Mesendoderm (in vitro differentiated cells): Measurements from ENCODE around the gene SLC23A2.

Experiments used
- DNase-seq: peaks from one replicate; pipeline ENCODE4 v3.0.0; 2013
- H2AK5ac ChIP-seq: 2 replicates; pipeline ENCODE4 v1.6.1; 2013; ENCODE audit warnings: low read length, inconsistent platforms
- H2BK120ac ChIP-seq: 2 replicates; pipeline ENCODE4 v1.6.1; 2013; ENCODE audit warnings: low read depth, mild to moderate bottlenecking, low read length, moderate library complexity, mixed read lengths
- H2BK15ac ChIP-seq: replicated peaks from 2 replicates; pipeline ENCODE4 v1.6.1; 2013; ENCODE audit warnings: low read depth, mild to moderate bottlenecking, moderate library complexity
- H2BK5ac ChIP-seq: 2 replicates; pipeline ENCODE4 v1.6.1; 2013; ENCODE audit warnings: low read length, inconsistent platforms
- H3K18ac ChIP-seq: 2 replicates; pipeline ENCODE4 v1.6.1; 2013; ENCODE audit warnings: mild to moderate bottlenecking, low read length, mixed read lengths
- H3K23ac ChIP-seq: one replicate; pipeline ENCODE4 v1.6.1; 2013; ENCODE audit warnings: low read length
- H3K27ac ChIP-seq: 2 replicates; pipeline ENCODE4 v1.5.1; 2013; ENCODE audit warnings: low read depth, mild to moderate bottlenecking, inconsistent platforms, low read length, moderate library complexity
- H3K27me3 ChIP-seq: 2 replicates; pipeline ENCODE4 v1.6.1; 2013; ENCODE audit warnings: low read length, control low read depth, mild to moderate bottlenecking, inconsistent platforms; ENCODE audit not compliant: insufficient read depth, poor library complexity
- H3K36me3 ChIP-seq: 2 replicates; pipeline ENCODE4 v1.6.1; 2013; ENCODE audit warnings: low read length, inconsistent platforms; ENCODE audit not compliant: control insufficient read depth, insufficient read depth
- H3K4ac ChIP-seq: one replicate; pipeline ENCODE4 v1.6.1; 2013; ENCODE audit warnings: low read depth, mild to moderate bottlenecking, low read length, moderate library complexity
- H3K4me1 ChIP-seq: 2 replicates; pipeline ENCODE4 v1.6.1; 2013; ENCODE audit warnings: low read depth, low read length, inconsistent platforms; ENCODE audit not compliant: control insufficient read depth
- H3K4me2 ChIP-seq: 2 replicates; pipeline ENCODE4 v1.6.1; 2013; ENCODE audit warnings: low read length
- H3K4me3 ChIP-seq: 2 replicates; pipeline ENCODE4 v1.5.1; 2013; ENCODE audit warnings: mild to moderate bottlenecking, low read length
- H3K56ac ChIP-seq: one replicate; pipeline ENCODE4 v1.6.1; 2013; ENCODE audit warnings: low read length
- H3K79me1 ChIP-seq: 2 replicates; pipeline ENCODE4 v1.6.1; 2013; ENCODE audit warnings: low read length, inconsistent platforms
- H3K79me2 ChIP-seq: 2 replicates; pipeline ENCODE4 v1.6.1; 2013; ENCODE audit warnings: mild to moderate bottlenecking, low read length; ENCODE audit not compliant: control insufficient read depth, insufficient read depth
- H3K9ac ChIP-seq: 2 replicates; pipeline ENCODE4 v1.6.1; 2013; ENCODE audit warnings: low read length, inconsistent platforms
- H4K5ac ChIP-seq: one replicate; pipeline ENCODE4 v1.6.1; 2013; ENCODE audit warnings: low read length
- H4K8ac ChIP-seq: one replicate; pipeline ENCODE4 v1.6.1; 2013; ENCODE audit warnings: low read depth, mild to moderate bottlenecking, control low read depth, low read length, moderate library complexity
- WGBS: extraction: QIAGEN DNeasy Blood & Tissue Kit; methylation state at CpG from one replicate; pipeline ENCODE4 v1.1.7; 2013; ENCODE audit warnings: low lambda C conversion rate, missing lambda C conversion rate; ENCODE audit not compliant: insufficient coverage; ENCODE audit errors: extremely low coverage; 5-methylcytosine and 5-hydroxymethylcytosine counted together

Gene SLC23A2

GRCh38 chr20:4936392-4936850, 64.9 kb downstream of the SLC23A2 start:
- H3K4me2 ChIP-seq, result no peak overlapping the region
- DNase-seq, result no peak
- no peak overlapping the region for H3K9ac ChIP-seq
- no peak overlapping the region for H3K4ac ChIP-seq
- H3K79me1 ChIP-seq, result no peaks in the 10 kb centered on the region
- H3K79me2 ChIP-seq, result no peaks in the 10 kb centered on the region
- H4K5ac ChIP-seq, result no peak overlapping the region
- H3K4me3 ChIP-seq, result no peak overlapping the region
- H3K4me1 ChIP-seq, result no peaks in the 10 kb centered on the region
- H3K27me3 ChIP-seq, result no peaks in the 10 kb centered on the region
- H3K18ac ChIP-seq, result no peak overlapping the region
- H2AK5ac ChIP-seq, result no peak overlapping the region
- no CpG with 5 or more reads among the region's 6 CpGs for WGBS
- no peak overlapping the region for H3K56ac ChIP-seq
- H3K27ac ChIP-seq, result no peak overlapping the region
- no peaks in the 10 kb centered on the region for H3K36me3 ChIP-seq
- no peak overlapping the region for H2BK5ac ChIP-seq
- H4K8ac ChIP-seq, result no peak overlapping the region
- no peak overlapping the region for H2BK15ac ChIP-seq
- no peak overlapping the region for H3K23ac ChIP-seq
- H2BK120ac ChIP-seq, result no peak overlapping the region

DNA sequence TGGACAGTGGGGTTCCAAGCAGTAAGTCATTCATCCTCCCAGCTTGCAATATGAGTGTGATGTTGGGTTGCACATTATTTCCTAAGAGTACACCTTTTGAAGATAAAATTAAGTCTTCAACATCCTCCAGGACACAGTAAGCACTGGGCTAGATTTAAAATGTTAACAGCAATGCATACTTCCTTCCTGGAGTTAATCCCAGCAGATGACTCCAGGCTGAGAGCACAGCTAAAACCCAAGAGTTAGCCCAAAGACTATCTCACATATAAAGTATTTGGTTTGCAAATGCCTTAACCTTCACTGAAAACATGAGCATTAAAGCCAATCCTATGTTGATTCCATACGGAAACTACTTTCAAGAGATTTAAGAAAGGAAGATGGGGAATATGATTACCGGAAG, 69.2 kb downstream of the SLC23A2 start:
- H2BK5ac ChIP-seq, result no peak overlapping the region
- H2BK120ac ChIP-seq, result no peak overlapping the region
- no peaks in the 10 kb centered on the region for H3K79me1 ChIP-seq
- no peak overlapping the region for H4K8ac ChIP-seq
- H2AK5ac ChIP-seq, result no peak overlapping the region
- no peak for DNase-seq
- H3K27me3 ChIP-seq, result no peaks in the 10 kb centered on the region
- no peak overlapping the region for H3K56ac ChIP-seq
- no peak overlapping the region for H3K18ac ChIP-seq
- H4K5ac ChIP-seq, result no peak overlapping the region
- H3K36me3 ChIP-seq, result no peaks in the 10 kb centered on the region
- no peak overlapping the region for H3K4me3 ChIP-seq
- H3K4me1 ChIP-seq, result no peaks in the 10 kb centered on the region
- H3K4ac ChIP-seq, result no peak overlapping the region
- H3K23ac ChIP-seq, result no peak overlapping the region
- H3K9ac ChIP-seq, result no peak overlapping the region
- WGBS, result no CpG with 5 or more reads among the region's 2 CpGs
- H3K27ac ChIP-seq, result no peak overlapping the region
- H3K4me2 ChIP-seq, result no peak overlapping the region
- H2BK15ac ChIP-seq, result no peak overlapping the region
- H3K79me2 ChIP-seq, result no peaks in the 10 kb centered on the region

DNA sequence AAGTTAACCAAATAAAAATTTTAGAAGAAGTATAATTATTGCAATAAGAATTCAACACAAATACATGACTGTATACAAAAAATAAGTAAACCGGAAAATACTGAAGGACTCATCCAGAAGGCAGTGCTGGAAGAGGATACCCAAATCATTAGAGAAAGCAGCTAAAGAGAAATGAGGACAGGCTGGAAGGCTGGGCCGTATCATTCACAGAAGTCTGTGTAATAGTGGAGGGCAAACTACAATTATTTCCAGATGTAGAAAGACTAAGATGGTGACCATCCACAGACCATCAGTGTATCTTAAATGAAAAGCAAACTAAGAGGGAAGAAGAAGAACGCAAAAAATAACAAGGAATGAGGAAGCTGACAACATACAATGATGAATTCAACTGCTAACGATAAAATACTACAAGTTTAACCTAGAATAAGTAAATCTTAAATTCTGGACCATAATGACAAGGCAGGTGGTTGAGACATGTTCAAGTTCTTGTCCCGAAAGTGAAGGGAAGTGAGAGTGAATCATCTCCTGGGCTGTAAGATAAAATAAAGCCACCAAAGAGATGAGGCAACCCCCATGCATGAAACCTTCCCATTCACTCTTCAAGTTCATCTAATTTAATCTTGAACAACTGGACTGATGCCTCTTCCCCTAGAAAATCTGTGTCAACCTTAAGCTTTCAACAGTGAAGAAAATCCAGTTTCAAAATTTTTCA, 71.5 kb downstream of the SLC23A2 start:
- H3K79me1 ChIP-seq, result no peaks in the 10 kb centered on the region
- no peaks in the 10 kb centered on the region for H3K79me2 ChIP-seq
- H3K36me3 ChIP-seq, result no peaks in the 10 kb centered on the region
- H3K23ac ChIP-seq, result no peak overlapping the region
- H2BK5ac ChIP-seq, result no peak overlapping the region
- H3K4me3 ChIP-seq, result no peak overlapping the region
- H3K4me2 ChIP-seq, result no peak overlapping the region
- no peak overlapping the region for H2AK5ac ChIP-seq
- no peak overlapping the region for H3K9ac ChIP-seq
- no peak for DNase-seq
- H3K4ac ChIP-seq, result no peak overlapping the region
- H3K18ac ChIP-seq, result no peak overlapping the region
- no peaks in the 10 kb centered on the region for H3K4me1 ChIP-seq
- H4K8ac ChIP-seq, result no peak overlapping the region
- no CpG with 5 or more reads among the region's 5 CpGs for WGBS
- no peaks in the 10 kb centered on the region for H3K27me3 ChIP-seq
- H3K56ac ChIP-seq, result no peak overlapping the region
- no peak overlapping the region for H4K5ac ChIP-seq
- no peak overlapping the region for H2BK15ac ChIP-seq
- no peak overlapping the region for H3K27ac ChIP-seq
- H2BK120ac ChIP-seq, result no peak overlapping the region

DNA sequence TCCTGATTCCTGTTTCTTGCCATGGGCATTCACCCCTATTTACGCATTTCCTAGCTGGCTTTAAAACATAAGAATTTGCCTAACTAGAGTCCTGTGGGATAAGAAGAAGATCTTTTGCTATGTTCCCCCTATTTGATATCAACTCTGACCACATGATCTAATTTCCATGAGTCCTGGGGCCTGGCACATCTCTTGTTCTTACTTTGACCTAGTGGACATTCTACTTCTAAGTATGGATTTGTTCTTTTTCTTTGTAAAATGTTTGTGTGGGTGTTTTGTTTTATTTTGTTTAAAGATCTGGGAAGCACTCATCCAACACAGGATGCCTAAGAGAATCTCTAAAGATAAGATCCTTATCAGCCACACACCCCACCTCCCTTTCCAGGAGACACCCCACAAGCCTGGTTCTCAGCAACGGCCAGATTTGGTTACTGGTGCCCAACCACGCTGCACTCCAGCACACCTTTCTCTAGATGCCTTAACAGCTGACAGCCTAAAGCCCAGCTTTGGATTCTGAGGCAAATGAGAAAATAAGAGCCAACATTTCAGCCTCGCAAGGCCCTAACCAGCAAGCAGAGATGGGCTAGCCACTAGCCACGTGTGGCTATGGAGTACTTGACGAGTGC, 74.7 kb downstream of the SLC23A2 start:
- Histone ChIP-seq H4K8ac (no peak overlapping the region), H3K23ac (no peak overlapping the region), H3K4me3 (no peak overlapping the region), H3K27me3 (no peaks in the 10 kb centered on the region), H2AK5ac (no peak overlapping the region), H3K56ac (no peak overlapping the region), H3K79me1 (no peaks in the 10 kb centered on the region), H3K36me3 (no peaks in the 10 kb centered on the region), H3K4ac (no peak overlapping the region), H2BK5ac (no peak overlapping the region), H3K9ac (no peak overlapping the region), H3K18ac (no peak overlapping the region), H3K4me2 (no peak overlapping the region), H3K79me2 (no peaks in the 10 kb centered on the region), H4K5ac (no peak overlapping the region), H3K4me1 (no peaks in the 10 kb centered on the region), H3K27ac (no peak overlapping the region), H2BK15ac (no peak overlapping the region), H2BK120ac (no peak overlapping the region)
- no CpG with 5 or more reads among the region's 6 CpGs for WGBS
- no peak for DNase-seq

DNA sequence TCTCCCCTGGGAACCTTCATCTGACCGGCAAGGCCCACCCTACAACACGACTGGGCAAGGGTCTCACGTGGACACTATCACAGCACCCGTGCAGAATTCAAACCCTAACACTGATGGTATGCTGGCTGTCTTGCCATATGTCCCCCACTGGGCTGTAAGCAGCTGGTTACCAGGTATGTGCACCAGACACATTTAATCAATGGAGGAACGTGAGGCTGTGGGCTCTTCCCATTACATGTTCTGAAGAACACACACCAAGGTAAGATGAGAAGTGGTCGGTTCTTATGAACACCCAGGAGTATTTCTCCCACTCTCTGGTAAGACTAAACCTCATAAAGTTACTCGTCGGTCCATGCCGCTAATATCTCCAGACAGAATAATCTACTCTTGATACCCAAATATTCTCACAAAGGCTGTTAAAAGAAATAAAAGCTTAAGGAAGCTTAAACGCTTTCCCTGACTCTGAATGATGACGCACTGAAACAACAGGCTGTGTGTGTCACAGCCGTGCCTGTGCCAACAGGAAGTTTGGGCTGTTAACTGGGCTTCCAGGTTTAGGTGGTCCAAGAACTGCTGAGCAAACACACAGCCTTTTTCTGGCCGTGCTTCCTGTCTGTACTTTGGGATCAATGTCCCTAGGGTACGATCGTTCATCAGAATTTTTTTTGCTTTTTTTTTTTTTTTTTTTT, 75.3 kb downstream of the SLC23A2 start:
- H4K8ac ChIP-seq, result no peak overlapping the region
- H2BK120ac ChIP-seq, result no peak overlapping the region
- no peaks in the 10 kb centered on the region for H3K36me3 ChIP-seq
- H3K23ac ChIP-seq, result no peak overlapping the region
- no peak overlapping the region for H3K9ac ChIP-seq
- no peak overlapping the region for H3K27ac ChIP-seq
- H2AK5ac ChIP-seq, result no peak overlapping the region
- no peak overlapping the region for H3K56ac ChIP-seq
- H2BK5ac ChIP-seq, result no peak overlapping the region
- H3K27me3 ChIP-seq, result no peaks in the 10 kb centered on the region
- H4K5ac ChIP-seq, result no peak overlapping the region
- no peak overlapping the region for H2BK15ac ChIP-seq
- H3K4me2 ChIP-seq, result no peak overlapping the region
- DNase-seq, result no peak
- no peak overlapping the region for H3K4ac ChIP-seq
- no CpG with 5 or more reads among the region's 15 CpGs for WGBS
- no peak overlapping the region for H3K4me3 ChIP-seq
- H3K18ac ChIP-seq, result no peak overlapping the region
- H3K4me1 ChIP-seq, result no peaks in the 10 kb centered on the region
- no peaks in the 10 kb centered on the region for H3K79me2 ChIP-seq
- no peaks in the 10 kb centered on the region for H3K79me1 ChIP-seq
